HG02981 (cell line): Measurements from ENCODE around the gene INSYN2B.

Experiments used
- ATAC-seq: cut with Tn5 transposase; IDR thresholded peaks from one replicate; pipeline ENCODE4 v1.9.1; 2021; ENCODE audit warnings: mild to moderate bottlenecking, moderate library complexity; ENCODE audit not compliant: unreplicated experiment

The INSYN2B gene

DNA sequence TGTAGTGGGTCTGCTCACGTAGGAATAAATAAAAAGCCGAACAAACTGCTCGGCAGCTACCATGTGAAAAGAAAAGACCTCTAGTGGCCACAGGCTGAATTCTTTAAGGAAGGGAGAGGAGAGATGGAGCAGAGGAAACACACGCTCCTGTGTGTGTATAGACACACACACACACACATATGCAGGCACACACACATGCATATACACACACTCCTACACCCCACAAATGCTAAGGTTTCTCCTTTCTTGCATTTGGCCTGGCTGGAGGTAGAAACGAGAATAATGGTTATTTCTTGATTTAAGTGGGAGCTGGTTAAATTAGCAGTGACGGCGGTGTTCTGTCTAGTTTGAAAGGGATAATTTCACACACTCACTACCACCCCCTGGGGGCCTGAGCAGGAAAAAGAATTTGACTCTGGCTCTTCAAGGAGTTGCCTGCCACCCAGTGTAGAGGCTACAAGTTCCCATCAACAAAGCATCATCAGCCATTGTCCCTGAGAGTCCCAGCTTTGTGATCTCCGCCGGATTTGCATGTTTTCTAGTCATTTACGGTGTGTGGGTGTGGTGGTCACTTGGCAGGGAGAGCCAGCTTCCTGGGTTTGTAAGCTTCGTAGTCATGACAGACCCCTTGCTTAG, at the start of gene INSYN2B:
Gene INSYN2B (minus strand): TSS at position 78 of the 636 bp plus-strand sequence. CDS start 96,597 bp downstream, outside the sequence.
- ATAC-seq: no peak

GRCh38 chr5:170028124-170028523, 47.8 kb upstream of the INSYN2B start:
- no peak for ATAC-seq

DNA sequence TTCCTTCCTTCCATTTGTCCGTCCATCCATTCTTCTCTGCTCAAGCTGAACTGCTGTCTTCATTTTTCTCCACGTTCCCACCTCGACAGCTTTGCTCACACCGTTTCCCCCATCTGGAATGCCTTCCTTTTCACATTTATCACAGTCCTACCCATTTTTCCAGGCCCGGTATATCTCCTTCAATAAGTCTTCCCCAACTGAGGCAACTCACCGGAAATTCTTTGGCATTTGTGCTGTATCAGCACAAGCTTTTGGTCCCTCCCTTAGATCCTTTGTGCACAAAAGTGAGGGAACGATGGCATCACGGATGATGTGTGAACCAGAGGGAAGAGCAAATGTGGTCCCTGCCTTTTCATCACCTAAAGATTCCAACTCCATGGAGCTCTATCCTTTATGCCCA, 45.6 kb upstream of the INSYN2B start:
- ATAC-seq: no peak

GRCh38 chr5:170021506-170021905, 41.2 kb upstream of the INSYN2B start:
- ATAC-seq: no peak

- no peak for ATAC-seq
Observed at GRCh38 chr5:170020423-170020822, 40.1 kb upstream of the INSYN2B start.

- no peak for ATAC-seq
Observed at GRCh38 chr5:170012622-170013021, 32.3 kb upstream of the INSYN2B start.

DNA sequence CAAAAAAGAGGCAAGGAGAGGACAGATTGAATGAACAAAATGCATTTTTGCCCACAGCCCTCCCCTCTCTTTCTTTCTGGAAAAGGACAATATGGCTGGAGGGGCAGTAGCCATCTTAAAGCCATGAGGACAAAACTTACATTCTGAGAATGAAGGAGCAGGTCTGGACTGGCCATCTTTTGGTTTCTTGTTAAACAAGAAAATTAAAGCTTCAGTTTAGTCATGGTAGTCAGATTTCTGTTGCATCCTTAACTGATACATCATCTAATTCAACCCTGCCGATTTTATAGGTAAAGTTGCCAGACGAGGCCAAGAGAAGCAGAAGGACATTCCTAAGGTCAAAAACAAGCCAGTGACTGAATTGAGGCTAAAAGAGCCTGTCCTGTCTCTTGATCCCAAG, 31.5 kb upstream of the INSYN2B start:
- ATAC-seq: no peak

GRCh38 chr5:170010595-170010994, 30.3 kb upstream of the INSYN2B start:
- no peak for ATAC-seq

DNA sequence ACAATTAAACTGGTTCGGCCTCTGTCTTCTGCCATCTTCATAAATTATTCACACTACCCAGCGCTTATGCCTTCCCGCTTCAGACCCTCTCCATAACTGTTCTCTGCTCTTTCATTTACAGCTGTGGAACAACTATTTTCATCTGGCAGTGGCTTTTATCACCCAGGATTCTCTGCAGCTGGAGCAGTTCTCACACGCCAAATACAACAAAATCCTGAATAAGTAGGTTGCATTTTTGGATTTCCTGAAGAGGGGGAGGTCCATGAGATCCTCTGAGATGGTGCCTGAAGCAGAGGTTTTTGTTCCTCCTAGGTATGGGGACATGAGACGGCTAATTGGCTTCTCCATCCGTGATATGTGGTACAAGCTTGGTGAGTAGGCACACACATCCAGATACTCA, 28.1 kb upstream of the INSYN2B start:
- ATAC-seq: no peak

DNA sequence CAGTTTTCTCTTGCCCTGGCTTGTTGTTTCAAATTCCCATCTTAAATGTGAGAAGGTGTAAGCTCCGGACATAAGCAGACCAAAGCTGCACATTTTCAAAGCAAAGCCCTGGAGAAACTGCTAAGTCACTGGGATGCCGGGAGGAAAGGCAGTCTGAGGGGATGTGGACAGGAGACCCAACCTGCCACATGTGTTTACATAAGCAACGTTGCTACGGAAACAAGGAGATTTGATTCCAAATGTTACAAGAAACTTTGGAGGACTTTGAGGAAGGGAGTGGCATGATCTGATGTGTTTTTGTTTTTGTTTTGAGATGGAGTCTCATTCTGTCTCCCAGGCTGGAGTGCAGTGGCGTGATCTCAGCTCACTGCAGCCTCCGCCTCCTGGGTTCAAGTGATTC, 25.7 kb upstream of the INSYN2B start:
- no peak for ATAC-seq

DNA sequence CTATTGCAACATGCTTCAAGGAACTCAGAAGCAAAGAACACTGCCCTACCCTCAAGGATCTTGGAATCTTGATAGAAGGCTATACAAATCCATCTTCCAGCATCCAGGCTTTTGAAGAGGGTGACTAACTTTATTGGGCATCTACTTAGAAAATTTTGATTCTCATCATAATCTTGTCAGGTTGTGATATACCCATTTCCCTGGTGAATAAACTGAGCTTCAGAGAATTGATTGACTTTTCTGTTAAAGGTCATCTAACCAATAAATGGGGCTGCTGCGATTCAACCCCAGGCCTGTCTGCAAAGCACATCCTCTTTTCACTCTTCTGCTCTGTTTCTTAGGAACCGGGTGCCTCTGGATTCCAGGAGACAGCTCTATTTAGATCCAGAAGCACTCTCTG, 19.9 kb upstream of the INSYN2B start:
- ATAC-seq: no peak

DNA sequence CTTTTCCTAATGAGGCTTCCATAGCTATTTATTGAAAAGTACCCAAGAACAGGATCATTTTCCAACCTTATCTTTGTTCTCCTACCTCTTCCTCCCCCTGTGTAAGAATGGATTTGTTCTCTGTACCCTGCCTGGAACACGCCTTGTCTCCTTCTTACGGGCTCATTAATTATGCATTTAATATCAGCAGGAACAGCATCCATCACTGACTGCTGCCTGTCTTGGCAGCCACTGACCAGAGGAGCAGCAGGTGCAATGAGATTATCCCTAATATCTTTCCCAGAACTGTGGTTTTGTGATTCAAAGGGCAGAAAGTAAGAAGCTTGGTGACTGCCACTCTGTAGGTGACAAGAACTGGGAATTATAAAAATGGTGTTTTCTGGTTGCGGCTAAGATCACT, 19.3 kb upstream of the INSYN2B start:
- no peak for ATAC-seq

GRCh38 chr5:169997798-169998197, 17.5 kb upstream of the INSYN2B start:
- ATAC-seq: no peak

DNA sequence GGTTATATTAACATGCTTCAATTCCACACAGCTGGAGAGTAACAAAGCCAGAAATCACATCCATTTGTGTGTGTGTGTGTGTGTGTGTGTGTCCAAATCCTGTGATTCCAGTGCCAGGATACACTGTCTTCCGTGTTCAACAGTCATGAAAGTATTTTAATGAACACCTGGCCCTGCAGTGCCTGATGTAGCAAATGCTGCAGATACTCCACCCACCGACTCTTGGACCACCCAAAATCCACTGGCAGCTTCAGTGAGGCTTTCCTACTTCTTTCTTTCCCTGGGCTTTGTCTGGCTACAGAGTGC, 13.1 kb upstream of the INSYN2B start:
- ATAC-seq: no peak

GRCh38 chr5:169992789-169993484, 12.6 kb upstream of the INSYN2B start:
- no peak for ATAC-seq

DNA sequence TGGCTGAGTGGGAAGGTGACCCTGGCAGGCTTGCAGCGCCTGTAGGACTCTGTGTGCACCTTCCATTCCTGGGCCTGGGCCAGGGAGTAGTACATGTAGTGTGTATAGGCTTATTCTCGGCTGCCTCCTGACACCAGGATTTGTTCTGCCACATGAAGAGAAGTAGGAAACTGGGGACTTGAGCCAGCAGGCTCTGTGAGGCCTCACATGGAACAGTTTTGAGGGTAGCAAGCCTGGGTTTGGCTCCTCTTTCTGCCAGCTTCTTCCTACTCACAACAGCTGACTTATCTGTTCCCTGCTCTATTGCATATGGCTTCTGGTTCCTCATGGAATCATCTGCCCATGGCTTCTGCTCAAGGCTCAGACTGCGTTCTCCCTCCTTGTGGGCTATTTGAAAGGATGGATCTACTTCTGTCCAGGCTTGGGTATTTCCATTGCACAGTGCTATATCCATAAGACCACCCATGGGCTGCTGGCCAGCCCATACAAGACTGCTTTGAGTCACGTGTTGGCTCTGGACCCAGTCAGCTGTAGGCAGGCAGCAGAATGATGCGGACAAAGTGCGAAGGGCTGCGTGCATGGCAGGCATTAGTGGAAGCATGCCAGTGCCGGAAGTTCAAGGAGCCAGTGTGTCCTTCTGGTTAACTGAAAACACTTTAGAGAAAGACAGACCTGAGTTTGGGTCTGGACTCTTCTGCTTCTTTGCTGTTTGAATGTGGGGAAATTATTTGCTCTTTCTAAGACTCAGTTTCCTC, 11.0 kb upstream of the INSYN2B start:
- ATAC-seq: no peak

DNA sequence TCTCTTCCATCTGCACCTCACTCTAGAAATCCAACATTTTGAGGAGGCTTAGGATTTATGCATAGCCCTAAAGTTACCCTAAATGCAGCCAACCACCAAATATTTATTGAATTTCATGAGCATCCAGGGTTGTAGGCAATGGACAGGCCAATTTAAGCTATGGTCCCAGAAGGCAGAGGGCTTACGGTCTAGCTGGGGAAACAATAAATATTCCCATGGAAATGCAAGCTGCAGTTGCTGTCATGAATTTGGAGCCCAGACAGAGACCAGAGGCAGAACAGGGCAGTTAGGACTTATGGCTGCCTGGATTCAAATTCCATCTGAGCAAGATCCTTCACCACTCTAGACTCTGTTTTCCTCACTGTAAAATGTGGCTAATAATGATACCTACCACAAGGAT, 9.1 kb upstream of the INSYN2B start:
- no peak for ATAC-seq

DNA sequence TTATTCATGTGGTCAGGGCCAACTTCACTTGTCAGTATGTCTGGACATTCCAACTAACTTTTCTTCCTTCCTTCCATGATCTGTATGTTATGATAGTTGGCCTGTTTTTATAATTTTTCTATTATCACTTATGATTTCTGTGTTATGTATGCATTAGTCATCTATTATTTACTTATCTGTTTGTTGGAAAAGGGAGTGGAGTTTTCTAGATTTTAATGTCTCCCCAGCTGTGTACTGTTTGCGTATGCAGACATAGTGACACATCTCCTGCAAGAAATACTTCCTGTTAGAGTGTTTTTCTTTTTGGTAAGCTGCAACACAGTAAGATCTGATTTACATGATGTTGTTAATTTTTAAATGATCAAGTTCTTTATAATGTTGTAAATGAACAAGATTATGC, 8.7 kb upstream of the INSYN2B start:
- ATAC-seq: no peak

- ATAC-seq: no peak
Observed at GRCh38 chr5:169988206-169988605, 7.9 kb upstream of the INSYN2B start.

GRCh38 chr5:169979871-169980270, 424 bp downstream of the INSYN2B start:
- no peak for ATAC-seq

DNA sequence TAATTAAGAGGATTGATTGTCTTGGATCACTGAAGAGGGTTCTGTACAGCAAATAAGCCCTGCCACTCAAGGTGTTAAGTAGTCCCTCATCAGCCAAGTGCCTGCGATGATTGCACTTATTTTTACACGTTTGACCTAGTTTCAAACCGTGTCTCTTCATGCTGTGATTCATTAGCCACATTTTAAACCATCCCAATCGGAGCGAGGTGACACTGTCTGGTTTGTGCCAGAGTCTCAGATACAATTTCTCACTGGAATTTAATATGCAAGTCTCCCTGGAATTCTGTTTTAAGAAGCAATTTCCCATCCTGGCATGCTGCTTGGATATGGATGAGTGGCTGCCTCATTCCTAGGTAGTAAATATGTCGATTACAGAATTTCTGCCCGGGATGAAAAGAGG, 1.6 kb downstream of the INSYN2B start:
- no peak for ATAC-seq

- no peak for ATAC-seq
Observed at GRCh38 chr5:169974121-169974770, 6.0 kb downstream of the INSYN2B start.
